OCI-LY1 (cell line): ENCODE measurements around the gene PYGB.

Source experiments
- H2AFZ ChIP-seq: fragments of 200-600 bp; sonication (generic), shearing (Covaris generic); 2 replicates; pipeline ENCODE4 v1.6.0; 2014; ENCODE audit warnings: antibody characterized with exemption, mild to moderate bottlenecking, low read length
- H3F3A ChIP-seq: fragments of 200-600 bp; sonication (generic), shearing (Covaris generic); 2 replicates; pipeline ENCODE4 v1.6.0; 2014; ENCODE audit warnings: mild to moderate bottlenecking, antibody characterized with exemption, low read length, moderate library complexity; ENCODE audit not compliant: insufficient read depth
- H3K27ac ChIP-seq: fragments of 200-600 bp; sonication (generic); 2 replicates; pipeline ENCODE4 v1.5.1; 2014; ENCODE audit warnings: low read length, mixed run types, mild to moderate bottlenecking, low read depth; ENCODE audit not compliant: poor library complexity, severe bottlenecking
- H3K27me3 ChIP-seq: fragments of 200-600 bp; sonication (generic); 2 replicates; pipeline ENCODE4 v1.6.0; 2014; ENCODE audit warnings: antibody characterized with exemption, mild to moderate bottlenecking, low read length, moderate library complexity; ENCODE audit not compliant: insufficient read depth
- H3K36me3 ChIP-seq: fragments of 200-600 bp; sonication (generic); 2 replicates; pipeline ENCODE4 v1.6.1; 2014; ENCODE audit warnings: mild to moderate bottlenecking, antibody characterized with exemption, low read length, moderate library complexity, mixed read lengths; ENCODE audit not compliant: insufficient read depth
- H3K4me1 ChIP-seq: fragments of 200-600 bp; sonication (generic); 2 replicates; pipeline ENCODE4 v1.5.1; 2014; ENCODE audit warnings: mild to moderate bottlenecking, low read length, moderate library complexity; ENCODE audit not compliant: insufficient read depth, severe bottlenecking
- H3K4me2 ChIP-seq: fragments of 200-600 bp; sonication (generic), shearing (Covaris generic); 2 replicates; pipeline ENCODE4 v1.6.1; 2014; ENCODE audit warnings: low read length
- H3K4me3 ChIP-seq: fragments of 200-600 bp; sonication (generic); 2 replicates; pipeline ENCODE4 v1.5.1; 2014; ENCODE audit warnings: low read length, low read depth, mild to moderate bottlenecking, mixed read lengths; ENCODE audit not compliant: poor library complexity, severe bottlenecking
- H3K79me2 ChIP-seq: fragments of 200-600 bp; shearing (Covaris generic); 2 replicates; pipeline ENCODE4 v1.6.1; 2016; ENCODE audit warnings: mixed run types, low read length, mixed read lengths; ENCODE audit not compliant: insufficient read depth
- H3K9ac ChIP-seq: fragments of 200-600 bp; sonication (generic), shearing (Covaris generic); 2 replicates; pipeline ENCODE4 v1.6.1; 2014; ENCODE audit warnings: mild to moderate bottlenecking, low read length, mixed read lengths
- H3K9me2 ChIP-seq: fragments of 200-600 bp; sonication (generic), shearing (Covaris generic); 2 replicates; pipeline ENCODE4 v1.6.1; 2014; ENCODE audit warnings: low read depth, mild to moderate bottlenecking, low read length, mixed read lengths
- H3K9me3 ChIP-seq: fragments of 200-600 bp; shearing (Covaris generic); 2 replicates; pipeline ENCODE4 v1.6.1; 2014; ENCODE audit warnings: low read length, mixed read lengths
- H4K20me1 ChIP-seq: fragments of 200-600 bp; sonication (generic), shearing (Covaris generic); 2 replicates; pipeline ENCODE4 v1.6.0; 2016; ENCODE audit warnings: mild to moderate bottlenecking, low read length; ENCODE audit not compliant: insufficient read depth
- EZH2 ChIP-seq: fragments of 200-600 bp; sonication (generic), shearing (Covaris generic); IDR thresholded peaks from 2 replicates; pipeline ENCODE4 v1.8.0; 2017; ENCODE audit warnings: borderline replicate concordance, mixed run types, mild to moderate bottlenecking, antibody characterized with exemption, low read length, moderate library complexity, mixed read lengths
- TF ChIP-seq, protein P1 (sequence below): fragments of 200-600 bp; sonication (generic), shearing (Covaris generic); IDR thresholded peaks from 2 replicates; pipeline ENCODE4 v1.5.1; 2017; ENCODE audit warnings: mild to moderate bottlenecking, antibody characterized with exemption, low read length, moderate library complexity, mixed read lengths

PYGB gene

GRCh38 chr20:25289886-25290597, 42.2 kb downstream of the PYGB start:
- no peak overlapping the region for H3K4me2 ChIP-seq
- H3K4me3 ChIP-seq, result no peak overlapping the region
- peaks cover 6% of the 10 kb centered on the region for H3K4me1 ChIP-seq
- no peaks in the 10 kb centered on the region for H4K20me1 ChIP-seq
- no peaks in the 10 kb centered on the region for H3F3A ChIP-seq
- H2AFZ ChIP-seq, result no peak overlapping the region
- peaks cover 50% of the 10 kb centered on the region for H3K36me3 ChIP-seq
- no peak overlapping the region for H3K27ac ChIP-seq
- H3K9me3 ChIP-seq, result no peaks in the 10 kb centered on the region
- H3K9me2 ChIP-seq, result no peaks in the 10 kb centered on the region
- no peak overlapping the region for H3K9ac ChIP-seq
- H3K27me3 ChIP-seq, result no peaks in the 10 kb centered on the region
- TF ChIP-seq EZH2, result no peak
- TF ChIP-seq, protein P1, sequence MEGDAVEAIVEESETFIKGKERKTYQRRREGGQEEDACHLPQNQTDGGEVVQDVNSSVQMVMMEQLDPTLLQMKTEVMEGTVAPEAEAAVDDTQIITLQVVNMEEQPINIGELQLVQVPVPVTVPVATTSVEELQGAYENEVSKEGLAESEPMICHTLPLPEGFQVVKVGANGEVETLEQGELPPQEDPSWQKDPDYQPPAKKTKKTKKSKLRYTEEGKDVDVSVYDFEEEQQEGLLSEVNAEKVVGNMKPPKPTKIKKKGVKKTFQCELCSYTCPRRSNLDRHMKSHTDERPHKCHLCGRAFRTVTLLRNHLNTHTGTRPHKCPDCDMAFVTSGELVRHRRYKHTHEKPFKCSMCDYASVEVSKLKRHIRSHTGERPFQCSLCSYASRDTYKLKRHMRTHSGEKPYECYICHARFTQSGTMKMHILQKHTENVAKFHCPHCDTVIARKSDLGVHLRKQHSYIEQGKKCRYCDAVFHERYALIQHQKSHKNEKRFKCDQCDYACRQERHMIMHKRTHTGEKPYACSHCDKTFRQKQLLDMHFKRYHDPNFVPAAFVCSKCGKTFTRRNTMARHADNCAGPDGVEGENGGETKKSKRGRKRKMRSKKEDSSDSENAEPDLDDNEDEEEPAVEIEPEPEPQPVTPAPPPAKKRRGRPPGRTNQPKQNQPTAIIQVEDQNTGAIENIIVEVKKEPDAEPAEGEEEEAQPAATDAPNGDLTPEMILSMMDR, result no peak
- H3K79me2 ChIP-seq, result no peaks in the 10 kb centered on the region

DNA sequence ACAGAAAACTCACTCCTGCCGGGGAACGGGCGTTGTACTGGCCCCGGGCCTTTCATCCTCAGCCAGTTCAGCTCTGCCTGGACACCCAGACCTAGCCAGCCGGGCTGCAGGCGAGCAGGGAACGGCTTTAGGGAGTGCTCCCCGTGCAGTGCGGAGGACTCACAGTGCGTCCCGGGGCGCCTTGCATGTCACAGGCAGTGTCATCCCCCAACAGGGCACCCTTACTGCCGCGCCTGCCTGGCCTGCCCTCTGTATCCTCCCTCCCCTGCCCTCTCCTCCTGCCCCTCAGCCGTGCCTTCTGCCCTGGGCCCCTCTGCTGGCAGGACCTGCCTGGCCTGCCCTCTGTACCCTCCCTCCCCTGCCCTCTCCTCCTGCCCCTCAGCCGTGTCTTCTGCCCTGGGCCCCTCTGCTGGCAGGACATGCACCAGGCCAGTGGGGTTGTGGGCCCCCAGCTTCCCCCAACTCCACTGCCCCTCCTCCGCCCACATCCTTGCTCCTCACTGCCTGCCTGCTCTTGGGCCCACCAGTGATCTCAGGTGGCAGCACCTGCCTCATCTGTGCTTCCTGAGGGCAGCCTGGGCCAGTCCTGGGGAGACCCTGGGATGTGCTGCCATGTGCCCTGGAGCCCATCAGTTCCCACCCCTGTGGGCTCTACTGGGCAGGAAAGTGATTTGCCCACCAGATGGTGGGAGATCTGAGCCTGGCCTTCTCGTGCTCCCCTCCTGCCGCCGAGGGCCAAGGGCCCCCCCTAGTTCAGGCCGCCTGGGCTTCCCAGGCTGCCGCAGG, 43.0 kb downstream of the PYGB start:
- no peak for TF ChIP-seq EZH2
- TF ChIP-seq, protein P1, result no peak
- no peak overlapping the region for H3K9ac ChIP-seq
- H3K27ac ChIP-seq, result no peak overlapping the region
- H3K36me3 ChIP-seq, result peaks cover 49% of the 10 kb centered on the region
- H3K79me2 ChIP-seq, result no peaks in the 10 kb centered on the region
- no peaks in the 10 kb centered on the region for H3F3A ChIP-seq
- no peak overlapping the region for H3K4me3 ChIP-seq
- H3K9me3 ChIP-seq, result no peaks in the 10 kb centered on the region
- H3K4me2 ChIP-seq, result no peak overlapping the region
- no peaks in the 10 kb centered on the region for H3K27me3 ChIP-seq
- no peak overlapping the region for H2AFZ ChIP-seq
- H4K20me1 ChIP-seq, result no peaks in the 10 kb centered on the region
- H3K4me1 ChIP-seq, result peaks cover 10% of the 10 kb centered on the region
- H3K9me2 ChIP-seq, result no peaks in the 10 kb centered on the region

DNA sequence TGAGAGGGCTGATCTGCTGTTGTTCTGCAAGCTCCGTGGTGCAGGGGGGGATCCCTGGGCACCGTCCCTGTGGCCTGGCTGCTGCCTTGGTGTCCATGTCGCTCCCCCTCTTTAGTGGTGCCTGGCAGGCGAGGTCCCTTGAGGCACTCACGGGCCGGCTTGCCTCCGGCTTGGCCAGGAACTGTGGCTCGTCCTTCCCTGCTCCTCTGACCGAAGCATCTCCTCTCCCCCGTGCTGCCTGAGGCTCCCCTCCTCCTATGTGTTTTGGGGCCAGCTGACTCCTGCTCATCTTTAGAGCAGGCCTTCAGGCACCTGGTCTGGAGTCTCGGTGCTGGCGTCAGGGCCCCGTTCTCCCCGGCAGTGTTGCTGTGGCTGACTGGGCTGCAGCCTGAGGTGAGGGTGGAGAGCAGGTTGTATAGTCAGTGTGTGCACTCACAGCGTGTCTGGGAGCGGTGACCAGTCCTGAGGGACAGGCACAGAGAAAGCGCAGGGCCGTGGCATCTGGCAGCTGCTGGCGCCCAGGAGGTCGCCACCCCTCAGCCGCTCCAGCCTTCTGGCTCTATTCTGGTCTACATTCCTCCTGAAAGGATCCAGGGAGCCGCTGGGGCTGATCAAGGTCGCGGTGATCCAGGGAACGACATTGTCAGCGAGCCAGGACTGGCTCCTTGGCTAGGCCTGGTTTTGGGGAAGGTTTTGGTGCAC, 43.7 kb downstream of the PYGB start:
- Histone ChIP-seq H3K27me3 (no peaks in the 10 kb centered on the region), H3K27ac (no peak overlapping the region), H3K9me3 (no peaks in the 10 kb centered on the region), H3K9ac (no peak overlapping the region), H3K4me3 (no peak overlapping the region), H3K36me3 (peaks cover 50% of the 10 kb centered on the region), H2AFZ (no peak overlapping the region), H3K9me2 (no peaks in the 10 kb centered on the region), H3K79me2 (no peaks in the 10 kb centered on the region), H3F3A (no peaks in the 10 kb centered on the region), H3K4me1 (peaks cover 10% of the 10 kb centered on the region), H3K4me2 (no peak overlapping the region), H4K20me1 (no peaks in the 10 kb centered on the region)
- TF ChIP-seq, protein P1, result no peak
- no peak for TF ChIP-seq EZH2
